HG03378 (cell line): Measurements from ENCODE around the gene PCNA.
"Not testable (repeated sequence)": the region's sequence is repeated elsewhere in the genome, so short reads cannot be mapped to it uniquely, and the experiment has no call there.

ENCODE experiments used
- ATAC-seq: cut with Tn5 transposase; IDR thresholded peaks from one replicate; pipeline ENCODE4 v1.9.1; 2021; ENCODE audit warnings: mild to moderate bottlenecking, moderate library complexity; ENCODE audit not compliant: unreplicated experiment

Gene PCNA

DNA sequence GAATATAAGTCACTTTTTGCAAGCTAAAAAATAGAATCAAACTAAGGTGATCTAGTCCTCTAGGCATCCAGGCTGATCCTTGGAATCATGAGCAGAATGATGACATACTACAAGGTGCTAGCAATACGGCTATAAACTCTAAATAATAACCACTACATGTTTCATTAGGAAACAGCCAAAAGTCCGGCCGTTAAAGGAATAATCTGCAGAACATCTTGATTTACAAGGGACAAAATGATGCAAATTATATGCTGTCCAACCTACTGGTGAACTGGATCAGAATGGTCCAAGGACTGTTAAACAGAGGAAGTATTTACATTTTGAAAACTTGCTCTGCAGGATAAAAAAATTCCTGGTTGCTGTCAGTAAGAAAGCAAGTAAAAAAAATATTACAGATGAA, 19.8 kb downstream of the PCNA start:
- ATAC-seq = not testable (repeated sequence)

DNA sequence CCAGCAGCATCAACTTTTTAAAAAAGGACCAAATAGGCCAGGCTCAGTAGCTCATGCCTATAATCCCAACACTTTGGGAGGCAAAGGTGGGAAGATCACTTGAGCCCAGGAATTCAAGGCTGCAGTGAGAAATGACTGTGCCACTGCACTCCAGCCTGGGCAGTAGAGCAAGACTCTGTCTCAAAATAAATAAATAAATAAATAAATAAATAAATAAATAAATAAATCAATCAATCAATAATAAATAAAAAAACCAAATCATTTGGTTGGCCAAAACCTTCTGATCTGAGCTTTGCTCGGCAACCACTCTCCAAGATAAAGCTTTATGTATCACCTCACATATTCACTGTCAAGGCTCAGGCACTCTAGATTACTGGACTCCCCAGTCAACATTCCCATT, 20.7 kb downstream of the PCNA start:
- ATAC-seq = not testable (repeated sequence)

DNA sequence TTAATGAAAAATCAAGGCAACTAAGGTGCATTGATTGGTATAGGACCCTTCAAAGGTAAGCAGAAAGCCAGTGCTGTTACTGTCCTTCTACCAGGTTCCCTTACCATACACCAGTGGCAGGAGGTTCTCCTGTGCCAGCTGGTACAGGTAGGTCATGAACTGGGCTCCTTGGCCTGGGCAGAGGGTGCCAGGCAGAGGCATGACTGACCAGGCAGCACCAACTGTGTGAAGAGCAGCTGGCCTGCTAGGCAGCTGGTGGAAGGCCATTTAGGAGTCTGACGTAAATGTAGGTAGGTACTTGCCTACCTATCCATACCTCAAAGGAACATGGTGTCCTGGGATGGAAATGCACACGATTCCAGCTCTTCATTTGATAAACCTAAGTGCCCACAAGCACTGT, 23.3 kb downstream of the PCNA start:
- no peak for ATAC-seq

DNA sequence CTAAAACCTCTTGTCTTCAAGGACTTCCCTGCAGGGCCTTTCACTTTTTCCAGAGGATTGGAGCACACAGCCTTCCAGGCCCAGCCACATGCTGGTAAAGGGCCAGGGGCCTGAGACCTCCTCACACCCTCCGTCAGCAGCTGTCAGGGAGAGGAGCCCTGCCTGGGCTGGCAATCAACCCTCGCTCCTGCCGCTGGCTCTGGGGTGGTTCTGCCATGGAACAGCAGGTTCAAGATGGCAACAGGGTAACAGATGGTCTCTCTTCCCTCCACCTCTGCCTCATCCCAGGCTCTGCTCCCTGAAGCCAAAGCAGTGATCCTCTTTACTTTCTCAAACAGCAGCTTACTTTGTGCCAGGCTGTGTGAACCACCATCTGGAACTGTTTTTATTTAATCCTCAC, 23.8 kb downstream of the PCNA start:
- ATAC-seq = no peak

DNA sequence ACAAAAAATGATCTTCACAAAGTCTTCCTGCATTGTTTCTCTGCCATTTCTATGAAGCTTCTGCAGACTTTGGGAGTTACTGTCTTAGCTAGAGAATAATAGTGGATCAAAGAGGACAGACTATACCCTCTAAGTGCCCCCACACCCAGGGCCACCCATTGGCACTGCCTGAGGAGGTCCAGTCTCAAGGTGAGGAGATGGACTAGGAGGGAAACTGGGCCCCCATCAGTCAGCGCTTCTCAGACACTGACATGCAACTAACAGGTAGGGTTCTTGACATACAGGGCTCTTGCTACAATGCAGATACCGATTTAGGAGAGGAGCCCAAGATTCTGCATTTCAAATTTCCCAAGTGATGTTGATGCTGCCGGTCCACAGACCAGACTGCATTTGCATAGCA, 24.3 kb downstream of the PCNA start:
- ATAC-seq = no peak

DNA sequence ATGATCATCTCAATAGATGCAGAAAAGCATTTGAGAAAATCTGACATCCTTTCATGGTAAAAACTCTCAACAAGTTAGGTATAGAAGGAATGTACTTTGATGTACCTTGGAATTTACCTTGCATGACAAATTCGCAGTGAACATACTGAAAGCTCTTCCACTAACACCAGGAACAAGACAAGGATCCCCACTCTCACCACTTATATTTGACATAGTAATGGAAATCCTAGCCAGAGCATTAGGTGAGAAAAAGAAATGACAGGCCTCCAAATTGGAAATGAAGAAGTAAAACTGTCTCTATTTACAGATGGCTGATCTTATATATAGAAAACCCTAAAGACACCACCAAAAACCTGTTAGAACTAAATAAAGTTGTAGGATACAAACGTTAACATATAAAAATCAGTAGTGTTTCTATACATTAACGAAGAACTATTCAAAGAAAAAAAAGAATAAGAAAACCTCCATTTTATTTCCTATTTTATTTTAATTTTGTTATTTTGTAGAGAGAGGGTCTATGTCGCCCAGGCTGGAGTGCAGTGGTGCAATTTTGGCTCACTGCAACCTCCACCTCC, 26.9 kb downstream of the PCNA start:
- no peak for ATAC-seq

DNA sequence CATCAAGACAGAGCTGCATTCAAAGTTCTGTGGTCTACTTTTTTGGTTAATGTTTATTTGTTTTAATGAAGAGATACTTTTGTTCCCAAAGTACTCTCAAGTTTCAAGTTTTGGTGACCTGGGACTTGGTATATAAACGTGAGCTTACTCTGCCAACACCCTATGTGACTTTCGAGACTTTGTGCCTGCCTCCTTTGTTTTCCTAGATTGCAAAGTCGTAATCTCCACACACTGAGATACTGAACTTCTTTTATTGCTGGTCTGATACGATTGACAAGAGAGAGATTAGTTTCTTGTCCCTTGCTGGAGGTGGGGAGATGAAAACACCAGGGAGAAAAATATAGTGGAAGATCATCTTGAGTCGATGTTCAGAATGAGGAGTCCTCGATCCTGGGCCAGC, 27.9 kb downstream of the PCNA start:
- ATAC-seq = no peak

DNA sequence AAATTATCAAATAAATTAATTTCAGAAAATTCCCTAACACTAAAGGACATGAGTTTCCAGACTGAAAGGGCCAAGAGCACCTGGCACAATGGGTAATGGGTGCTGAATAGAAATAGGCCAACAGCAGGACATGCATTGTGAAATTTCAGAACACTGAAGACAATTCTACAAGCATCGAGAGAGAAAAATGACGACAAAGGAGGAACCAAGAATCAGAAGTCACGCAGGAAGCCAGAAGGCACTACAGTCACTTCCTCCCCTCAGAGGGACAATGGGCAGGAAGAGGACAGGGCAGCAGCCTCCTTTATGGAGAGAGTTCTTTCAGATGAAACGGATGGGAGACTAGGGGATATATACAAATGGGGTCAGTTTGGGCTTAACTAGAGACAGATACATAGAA, 29.6 kb downstream of the PCNA start:
- ATAC-seq = no peak

DNA sequence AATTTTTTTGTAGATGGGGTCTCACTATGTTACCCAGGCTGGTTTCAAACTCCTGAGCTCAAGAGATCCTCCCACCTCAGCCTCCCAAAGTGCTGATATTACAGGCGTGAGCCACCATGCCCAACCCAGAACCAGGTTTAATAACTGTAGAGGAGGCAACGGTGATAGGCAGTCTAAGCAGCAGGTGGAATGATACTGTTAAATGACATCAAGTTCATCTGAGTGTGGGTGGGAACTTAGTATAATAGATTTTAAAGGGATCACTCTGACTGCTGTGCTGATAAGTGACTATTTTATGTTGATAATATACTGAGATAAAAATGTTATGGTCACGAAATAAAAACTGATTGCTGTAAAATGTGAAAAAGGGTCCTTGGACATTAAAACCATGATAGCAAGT, 31.1 kb downstream of the PCNA start:
- no peak for ATAC-seq

DNA sequence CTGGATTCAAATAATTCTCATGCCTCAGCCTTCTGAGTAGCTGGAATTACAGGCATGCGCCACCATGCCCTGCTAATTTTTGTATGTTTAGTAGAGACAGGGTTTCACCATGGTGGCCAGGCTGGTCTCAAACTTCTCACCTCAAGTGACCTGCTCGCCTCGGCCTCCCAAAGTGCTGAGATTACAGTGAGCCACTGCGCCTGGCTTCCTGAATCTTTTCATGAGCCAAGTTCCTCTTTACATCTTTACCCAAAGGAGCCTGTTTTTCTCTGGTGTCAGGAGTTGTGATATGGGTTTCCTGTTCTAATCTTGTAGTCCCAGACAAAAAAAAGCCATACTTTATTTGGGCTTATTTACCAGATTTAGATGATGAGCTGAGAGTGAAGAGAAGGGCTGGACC, 34.4 kb downstream of the PCNA start:
- no peak for ATAC-seq

DNA sequence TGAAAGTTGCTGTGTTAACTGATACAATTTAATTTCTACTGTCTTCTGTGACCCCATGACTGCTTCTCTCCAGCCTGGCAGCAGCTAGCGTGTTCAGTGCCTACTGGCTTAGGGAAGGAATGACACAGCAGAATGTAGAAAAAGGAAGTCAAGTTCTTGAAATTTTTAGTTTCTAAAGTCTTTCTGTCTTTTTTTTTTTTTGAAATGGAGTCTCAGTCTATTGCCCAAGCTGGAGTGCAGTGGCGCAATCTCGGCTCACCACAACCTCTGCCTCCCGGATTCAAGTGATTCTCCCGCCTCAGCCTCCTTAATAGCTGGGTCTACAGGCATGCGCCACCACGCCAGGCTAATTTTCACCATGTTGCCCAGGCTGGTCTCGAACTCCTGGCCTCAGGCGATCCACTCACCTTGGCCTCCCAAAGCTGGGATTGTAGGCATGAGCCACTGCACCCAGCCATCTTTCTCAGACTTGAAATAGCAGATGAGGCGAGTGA, 39.3 kb downstream of the PCNA start:
- peak; percentile 37 for ATAC-seq

DNA sequence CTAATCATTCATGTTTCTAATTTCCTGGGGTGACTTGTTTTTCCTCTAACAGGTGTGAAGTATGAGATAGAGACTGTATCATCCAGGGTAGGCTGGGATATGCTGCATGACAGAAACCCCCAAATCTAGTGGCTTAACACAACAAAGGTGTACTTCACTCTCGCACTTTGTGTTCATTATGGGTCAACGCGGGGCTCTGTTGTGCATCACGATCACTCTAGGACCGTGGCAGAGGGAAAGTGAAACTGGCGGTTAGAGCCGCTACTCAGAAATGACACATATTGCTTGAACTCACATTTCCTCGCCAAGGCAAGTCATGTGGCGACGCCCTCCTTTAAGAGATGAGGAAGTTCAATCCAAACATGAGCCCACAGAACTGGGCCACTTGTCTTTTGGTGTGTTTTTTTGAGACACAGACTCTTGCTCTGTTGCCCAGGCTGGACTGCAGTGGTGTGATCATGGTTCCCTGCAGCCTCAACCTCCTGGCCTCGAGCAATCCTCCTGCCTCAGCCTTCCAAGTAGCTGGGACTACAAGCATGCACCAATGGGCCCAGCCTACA, 41.3 kb downstream of the PCNA start:
- ATAC-seq = peak; percentile 95

DNA sequence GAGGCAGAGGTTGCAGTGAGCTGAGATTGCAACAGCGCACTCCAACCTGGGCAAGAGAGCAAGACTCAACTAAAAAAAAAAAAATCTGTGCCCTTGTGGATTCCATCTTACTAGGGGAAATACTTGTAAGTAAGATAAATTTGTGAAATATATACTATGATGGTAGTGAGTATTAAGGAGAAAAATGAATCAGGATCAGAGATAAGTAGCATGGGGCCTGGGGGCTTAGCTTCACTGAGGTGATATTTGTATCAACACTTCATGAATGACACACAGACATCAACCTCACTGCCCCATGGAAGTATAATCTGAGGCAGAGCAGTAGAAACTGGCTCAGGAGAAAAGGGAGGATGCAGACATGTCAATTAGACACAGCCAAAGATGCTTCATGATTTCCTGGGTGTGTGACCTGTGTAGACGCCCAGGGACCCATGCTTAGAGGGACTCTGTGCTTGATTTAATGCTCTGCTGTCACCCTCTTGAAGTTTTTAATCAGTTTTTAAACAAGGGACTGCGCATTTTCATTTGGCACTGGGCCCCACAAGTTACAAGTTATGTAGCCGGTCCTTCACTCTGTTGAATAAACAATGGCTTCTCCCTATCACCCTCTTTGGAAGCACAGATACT, 41.9 kb downstream of the PCNA start:
- ATAC-seq = no peak

DNA sequence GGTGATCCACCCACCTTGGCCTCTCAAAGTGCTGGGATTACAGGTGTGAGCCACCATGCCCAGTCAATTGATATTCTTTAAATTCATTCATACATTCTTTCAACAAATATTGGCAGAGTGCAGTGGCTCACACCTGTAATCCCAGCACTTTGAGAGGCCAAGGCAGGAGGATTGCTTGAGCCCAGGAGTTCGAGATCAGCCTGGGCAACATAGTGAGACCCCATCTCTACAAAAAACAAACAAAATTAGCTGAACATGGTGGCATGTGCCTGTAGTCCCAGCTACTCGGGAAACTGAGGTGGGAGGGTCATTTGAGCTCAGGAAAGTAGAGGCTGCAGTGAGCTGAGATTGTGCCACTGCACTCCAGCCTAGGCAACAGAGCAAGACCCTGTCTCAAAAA, 42.8 kb downstream of the PCNA start:
- not testable (repeated sequence) for ATAC-seq

DNA sequence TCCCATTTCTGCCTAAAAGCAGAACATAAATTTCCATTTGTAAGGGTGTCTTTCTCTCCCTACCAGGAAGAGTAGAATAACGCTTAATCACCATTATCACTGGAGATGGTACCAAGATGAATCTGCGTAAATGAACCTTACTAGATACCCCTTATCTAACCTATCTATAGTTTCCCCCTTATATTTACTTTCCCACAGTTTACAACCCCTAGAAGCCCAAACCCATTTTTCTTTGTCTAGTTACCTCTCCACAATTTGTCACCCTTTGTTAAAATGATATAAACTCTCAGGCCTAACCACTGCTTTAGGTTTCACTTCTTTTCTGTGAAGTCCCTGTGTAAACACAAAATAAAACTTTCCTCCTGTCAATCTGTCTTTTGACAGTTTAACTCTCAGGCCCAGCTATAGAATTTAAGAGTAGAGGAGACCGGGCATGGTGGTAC, 45.5 kb downstream of the PCNA start:
- no peak for ATAC-seq

DNA sequence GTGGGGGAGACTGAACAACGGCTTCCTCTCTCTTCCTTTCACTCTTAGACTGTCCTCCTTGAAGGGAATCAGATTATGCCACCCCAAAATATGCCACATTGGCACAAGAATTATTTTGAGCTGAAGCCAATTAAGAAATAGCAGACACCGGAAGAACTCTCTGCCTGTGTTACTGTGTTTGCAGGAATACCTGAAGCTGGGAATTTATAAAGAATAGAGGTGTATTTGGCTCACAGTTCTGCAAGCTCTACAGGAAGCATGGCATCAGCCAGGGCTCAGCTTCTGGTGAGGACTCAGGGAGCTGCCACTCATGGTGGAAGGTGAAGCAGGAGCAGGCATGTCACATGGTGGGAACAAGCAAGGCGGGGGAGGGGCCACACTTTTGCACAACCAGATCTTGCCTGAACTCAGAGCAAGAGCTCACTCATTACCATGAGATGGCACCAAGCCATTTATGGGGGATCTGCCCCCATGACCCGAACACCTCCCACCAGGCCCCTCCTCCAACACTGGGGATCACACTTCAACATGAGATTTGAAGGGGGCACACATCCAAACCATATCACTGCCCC, 46.0 kb downstream of the PCNA start:
- ATAC-seq = no peak

DNA sequence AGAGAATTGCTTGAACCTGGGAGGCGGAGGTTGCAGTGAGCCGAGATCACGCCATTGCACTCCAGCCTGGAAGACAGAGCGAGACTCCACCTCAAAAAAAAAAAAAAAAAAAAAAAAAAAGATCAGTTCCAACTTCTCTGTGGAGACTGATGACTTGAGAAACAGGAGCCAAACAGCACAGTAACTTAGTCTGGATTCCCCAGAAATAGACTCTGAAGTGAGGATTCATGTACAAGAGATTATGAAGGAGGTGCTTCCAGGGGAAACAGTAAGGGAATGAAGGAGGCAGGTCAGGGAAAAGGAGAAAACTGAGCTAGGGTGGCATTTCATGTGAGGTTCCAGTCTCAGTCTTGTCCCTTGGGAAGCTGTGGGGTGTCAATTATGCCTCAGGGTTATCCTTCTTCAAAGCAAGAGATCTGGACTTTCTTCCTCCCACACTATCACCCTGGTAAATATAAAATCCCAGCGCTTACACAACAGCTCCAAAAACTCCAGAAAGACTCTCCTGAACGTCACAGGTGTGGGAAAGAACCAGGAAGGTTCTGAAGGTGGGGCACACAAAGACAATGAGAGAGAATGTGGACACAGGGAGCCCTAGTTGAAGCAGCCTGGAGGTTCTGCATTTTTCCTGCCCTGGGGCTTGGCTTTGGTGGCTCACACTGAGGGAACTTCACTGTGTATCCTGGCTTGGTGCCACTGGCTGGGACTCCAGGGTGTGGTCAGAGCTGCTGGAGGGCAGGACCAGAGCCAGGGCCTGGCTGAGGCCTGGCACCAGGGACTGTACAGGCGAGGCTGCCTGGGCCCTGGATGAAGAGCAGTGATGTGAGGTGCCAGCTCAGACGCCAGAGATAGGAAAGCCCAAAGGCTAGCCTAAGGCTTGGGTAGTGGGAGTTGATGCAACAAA, 46.8 kb downstream of the PCNA start:
- no peak for ATAC-seq

DNA sequence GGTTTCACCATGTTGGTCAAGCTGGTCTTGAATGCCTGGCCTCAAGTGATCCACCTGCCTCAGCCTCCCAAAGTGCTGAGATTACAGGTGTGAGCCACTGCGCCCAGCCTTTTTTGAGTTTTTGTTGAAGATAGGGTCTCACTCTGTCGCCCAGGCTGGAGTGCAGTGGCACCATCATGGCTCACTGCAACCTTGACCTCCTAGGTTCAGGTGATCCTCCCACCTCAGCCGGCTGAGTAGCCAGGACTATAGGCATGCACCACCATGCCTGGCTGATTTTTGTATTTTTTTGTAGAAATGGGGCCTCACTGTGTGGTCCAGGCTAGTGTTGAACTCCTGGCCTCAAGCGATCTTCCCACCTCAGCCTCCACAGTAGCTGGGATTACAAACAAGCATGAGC, 47.8 kb downstream of the PCNA start:
- not testable (repeated sequence) for ATAC-seq

DNA sequence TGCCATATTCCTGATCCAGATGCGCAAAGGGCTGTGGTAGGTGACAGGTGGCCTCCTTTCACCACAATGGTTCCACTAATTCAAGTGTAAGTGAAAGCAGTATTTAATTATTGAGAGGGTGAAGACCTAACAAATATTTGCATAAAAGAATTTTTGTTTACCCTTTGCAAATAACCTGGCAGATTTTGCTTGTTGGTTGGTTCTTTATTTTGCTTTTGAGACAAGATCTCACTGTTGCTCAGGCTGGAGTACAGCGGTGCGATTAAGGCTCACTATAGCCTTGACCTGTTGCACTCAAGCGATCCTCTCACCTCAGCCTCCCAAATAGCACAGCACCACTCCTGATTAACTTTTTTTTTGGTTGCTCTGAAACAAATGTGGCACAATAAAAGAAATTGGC, 49.2 kb downstream of the PCNA start:
- no peak for ATAC-seq

DNA sequence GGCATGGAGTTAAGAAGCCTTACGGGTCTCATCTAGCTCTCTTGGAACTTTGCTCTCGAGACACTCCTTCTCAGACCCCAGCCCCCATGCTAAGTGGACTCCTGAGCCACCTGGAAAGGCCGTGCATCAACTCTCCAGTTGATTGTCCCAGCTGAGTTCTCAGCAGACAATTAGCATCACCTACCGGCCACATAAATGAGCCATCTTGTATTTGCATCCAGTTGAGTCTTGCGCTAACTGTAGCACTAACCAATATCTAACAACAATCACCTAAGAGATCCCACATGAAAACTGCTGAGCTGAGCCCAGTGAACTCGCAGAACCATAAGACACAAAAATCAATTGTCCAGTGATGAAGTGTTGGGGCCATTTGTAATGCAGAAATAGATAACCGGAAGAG, 49.7 kb downstream of the PCNA start:
- no peak for ATAC-seq

DNA sequence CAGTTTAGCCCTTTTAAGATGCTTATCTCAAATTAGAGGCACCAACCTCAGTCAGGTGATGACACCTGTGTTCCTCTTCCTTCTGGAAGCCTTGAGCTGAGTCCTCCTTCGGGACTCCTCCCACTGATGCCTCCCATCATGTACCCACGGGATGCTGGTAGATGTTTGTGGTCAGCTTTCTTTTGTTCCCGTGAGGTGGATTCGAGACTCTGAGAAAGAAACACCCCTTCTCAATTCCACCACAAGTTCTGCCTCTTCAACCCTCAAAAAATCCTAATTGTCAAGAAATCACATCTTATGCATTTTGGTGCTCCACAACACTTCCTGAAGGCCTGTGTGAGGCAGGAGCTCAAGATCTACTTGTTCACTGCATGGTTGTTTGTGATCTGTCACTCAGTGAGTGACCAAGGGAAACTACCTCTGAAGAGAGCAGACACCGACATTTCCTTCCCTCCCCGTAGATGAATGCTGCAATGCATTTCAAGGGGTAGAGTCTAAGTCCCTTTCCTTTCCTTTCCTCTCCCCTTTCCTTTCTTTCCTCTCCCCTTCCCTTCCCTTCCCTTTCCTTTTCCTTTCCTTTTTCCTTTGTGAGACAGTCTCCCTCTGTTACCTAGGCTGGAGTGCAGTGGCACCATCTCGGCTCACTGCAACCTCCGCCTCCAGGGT, 50.5 kb downstream of the PCNA start:
- ATAC-seq = no peak
